Renal cortex interstitium (tissue), 11 donors: ENCODE results near the gene UQCRC2. TPM values are rescaled to one million over a fixed set of nuclear protein-coding genes. Genes with fewer than 3 reads are reported as not detected.

Experiments
- DNase-seq, 11 donors: peaks; one replicate each; pipeline ENCODE4 v3.0.0-alpha.2; 2013; ENCODE audit warnings: low read depth in 9 of 11, low spot score in 4 of 11; ENCODE audit errors: extremely low read depth in 1 of 11
- polyA plus RNA-seq, 3 donors: library from polyadenylated mRNA; unstranded; fragments of 120-200 nt; gene quantifications; one replicate each; pipeline ENCODE4 v1.2.1, GENCODE V29; 2013; ENCODE audit not compliant: insufficient read length in 3 of 3

The UQCRC2 gene
- polyA plus RNA-seq, 3 donors: 286 to 329 (median 329) TPM

DNA sequence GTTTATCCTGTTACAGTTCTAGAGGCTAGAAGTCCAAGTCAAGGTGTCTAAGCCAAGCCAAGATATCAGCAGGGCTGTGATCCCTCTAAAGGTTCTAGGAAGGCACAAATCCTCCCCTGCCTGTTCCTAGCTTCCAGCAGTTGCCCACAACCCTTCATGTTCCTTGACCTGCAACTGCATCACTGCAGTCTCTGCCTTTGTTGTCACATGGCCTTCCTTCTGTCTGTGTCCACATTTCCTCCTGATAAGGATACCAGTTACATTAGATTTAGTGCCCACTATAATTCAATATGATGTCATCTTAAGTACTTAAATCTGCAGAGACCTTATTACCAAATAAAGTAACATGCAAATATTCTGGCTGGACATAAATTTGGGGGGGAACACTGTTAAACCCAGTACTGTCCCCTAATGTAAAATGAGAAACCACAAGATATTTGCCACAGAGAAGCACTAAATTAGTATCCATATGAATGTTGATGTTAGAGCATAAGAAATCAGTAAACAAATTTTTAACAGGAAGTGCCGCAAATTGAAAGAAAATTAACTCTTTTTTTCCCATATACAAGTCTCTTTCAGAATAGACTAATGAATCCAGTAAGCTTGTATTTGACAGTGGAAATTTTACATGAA lies 4.7 kb downstream of the UQCRC2 start:
- DNase-seq: no peak

DNA sequence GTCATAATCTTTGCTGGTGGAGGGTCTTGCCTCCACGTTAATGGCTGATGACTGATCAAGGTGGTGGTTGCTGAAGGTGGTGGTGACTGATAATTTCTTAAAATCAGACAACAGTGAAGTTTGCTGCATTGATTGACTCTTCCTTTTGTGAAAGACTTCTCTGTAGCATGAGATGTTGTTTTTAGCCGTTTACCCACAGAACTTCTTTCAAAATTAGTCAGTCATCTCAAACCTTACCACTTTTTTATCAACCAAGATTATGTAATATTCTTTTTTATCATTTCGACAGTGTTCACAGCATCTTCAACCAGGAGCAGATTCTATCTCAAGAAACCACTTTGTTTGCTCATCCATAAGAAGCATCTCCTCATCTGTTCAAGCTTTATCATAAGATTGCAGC lies 5.9 kb downstream of the UQCRC2 start:
- no peak for DNase-seq

DNA sequence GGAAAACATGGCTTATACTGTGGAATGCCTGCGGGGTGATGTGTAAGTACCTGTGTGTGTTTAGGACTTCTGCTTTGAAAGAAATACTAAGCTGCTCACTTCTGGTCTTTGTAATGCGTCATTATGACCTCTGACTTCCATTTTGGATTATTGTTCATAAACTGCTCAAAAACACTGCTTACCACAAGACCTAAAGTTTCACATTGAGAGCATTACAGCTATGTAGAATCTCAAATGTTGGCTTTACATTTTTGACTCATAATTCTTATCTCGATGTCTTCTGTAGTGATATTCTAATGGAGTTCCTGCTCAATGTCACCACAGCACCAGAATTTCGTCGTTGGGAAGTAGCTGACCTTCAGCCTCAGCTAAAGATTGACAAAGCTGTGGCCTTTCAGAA lies 9.3 kb downstream of the UQCRC2 start:
- DNase-seq: no peak

DNA sequence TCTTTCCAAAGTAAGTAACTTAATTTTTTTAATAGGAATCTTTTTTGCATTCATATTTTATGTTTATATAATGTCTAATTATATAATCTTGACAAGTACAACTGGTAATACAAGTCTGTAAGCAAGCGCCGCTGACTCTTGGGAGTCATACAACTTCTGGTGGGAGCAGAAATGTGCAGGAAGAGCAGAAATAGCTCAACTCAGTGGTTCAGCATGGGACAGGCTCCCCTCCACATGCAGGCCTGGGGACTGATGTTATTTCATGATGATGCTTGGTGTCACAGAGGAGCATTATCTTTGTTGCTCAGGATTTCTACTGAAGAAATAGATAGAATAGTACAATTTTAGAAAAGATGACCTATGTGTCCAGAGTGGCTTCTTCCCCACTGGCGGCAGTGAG lies 10.7 kb downstream of the UQCRC2 start:
- no peak for DNase-seq

DNA sequence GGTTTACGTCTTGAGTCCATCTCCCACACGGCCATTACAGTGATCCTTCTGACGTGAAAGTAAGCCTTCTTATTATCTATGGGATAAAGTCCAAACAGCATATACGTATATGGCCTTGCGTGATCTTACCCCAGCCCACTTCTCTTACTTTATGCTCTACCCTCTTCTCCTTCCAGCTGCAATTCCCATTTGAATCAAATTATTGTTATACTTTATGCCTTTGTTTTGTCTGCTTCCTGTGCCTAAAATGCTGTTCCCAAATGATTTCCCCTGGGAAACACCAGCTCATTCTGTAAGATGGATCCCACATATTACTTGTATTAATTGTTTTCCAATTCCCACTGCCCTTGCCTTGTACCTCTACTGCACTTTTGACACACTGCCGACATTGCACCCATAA lies 11.2 kb downstream of the UQCRC2 start:
- no peak for DNase-seq

DNA sequence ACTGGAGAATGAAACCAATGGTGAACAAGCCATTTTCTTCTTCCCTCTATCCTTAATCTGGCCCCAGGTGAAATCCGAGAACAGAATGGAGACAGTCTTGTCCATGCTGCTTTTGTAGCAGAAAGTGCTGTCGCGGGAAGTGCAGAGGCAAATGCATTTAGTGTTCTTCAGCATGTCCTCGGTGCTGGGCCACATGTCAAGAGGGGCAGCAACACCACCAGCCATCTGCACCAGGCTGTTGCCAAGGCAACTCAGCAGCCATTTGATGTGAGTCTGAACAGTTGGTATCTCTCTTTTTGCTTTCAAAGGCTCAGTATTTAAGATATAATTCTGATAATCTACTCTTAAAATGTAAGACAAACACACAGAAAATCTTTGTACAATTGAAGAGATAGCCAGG lies 18.7 kb downstream of the UQCRC2 start:
- DNase-seq: no peak

DNA sequence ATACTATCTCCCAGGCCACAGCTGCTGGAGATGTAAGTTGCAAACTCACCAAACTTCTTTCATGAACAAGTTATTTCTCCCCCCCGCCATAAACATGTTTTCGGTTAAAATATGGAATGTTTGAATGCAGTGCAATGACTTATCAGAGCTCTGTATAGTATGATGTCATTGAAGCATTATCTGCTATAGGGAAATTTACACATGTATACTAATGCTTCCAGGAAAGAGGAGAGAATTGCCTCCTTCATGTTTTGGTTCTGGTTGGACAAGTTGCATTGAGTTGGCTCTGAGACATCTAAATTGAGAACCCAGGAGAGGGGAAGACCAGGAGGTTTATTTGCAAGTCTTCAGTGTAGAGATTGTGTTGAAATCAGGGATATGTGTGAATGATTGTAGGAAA lies 20.8 kb downstream of the UQCRC2 start:
- no peak for DNase-seq

DNA sequence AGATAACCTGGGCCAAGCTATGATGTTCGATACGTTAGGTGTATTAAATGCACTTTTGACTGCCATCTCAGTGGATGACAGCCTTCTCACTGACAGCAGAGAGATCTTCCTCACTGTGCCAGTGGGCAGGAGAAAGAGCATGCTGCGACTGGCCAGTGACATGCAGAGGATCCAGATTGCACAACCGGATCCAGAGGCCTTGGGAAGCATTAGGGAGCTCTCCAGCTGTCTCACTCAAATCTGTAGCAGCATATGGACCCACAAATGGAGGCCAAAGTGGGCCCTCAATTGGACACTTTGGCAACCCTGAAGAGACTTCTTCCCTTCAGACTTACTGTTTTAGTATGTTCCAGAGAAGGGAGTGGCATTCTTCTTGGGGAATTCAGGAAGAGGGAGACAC lies 26.9 kb downstream of the UQCRC2 start:
- no peak for DNase-seq

DNA sequence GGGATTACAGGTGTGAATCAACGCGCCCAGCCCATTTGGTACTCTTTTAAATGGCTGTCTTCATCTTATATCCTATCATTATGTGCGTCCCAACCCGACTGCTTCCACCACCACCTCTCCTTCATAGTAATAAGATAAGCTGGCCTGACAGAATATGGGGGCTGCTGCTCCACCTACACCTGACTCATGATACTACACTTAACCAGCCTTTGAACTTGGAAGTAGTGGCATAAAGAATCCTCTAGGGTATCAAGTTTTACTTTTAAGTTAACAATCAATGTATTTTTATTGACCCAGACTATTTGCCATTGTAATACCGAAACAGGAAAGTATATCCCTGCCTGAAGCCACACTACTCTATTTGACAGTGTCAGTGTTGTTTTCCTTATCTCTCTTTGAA lies 28.9 kb downstream of the UQCRC2 start:
- DNase-seq: no peak

DNA sequence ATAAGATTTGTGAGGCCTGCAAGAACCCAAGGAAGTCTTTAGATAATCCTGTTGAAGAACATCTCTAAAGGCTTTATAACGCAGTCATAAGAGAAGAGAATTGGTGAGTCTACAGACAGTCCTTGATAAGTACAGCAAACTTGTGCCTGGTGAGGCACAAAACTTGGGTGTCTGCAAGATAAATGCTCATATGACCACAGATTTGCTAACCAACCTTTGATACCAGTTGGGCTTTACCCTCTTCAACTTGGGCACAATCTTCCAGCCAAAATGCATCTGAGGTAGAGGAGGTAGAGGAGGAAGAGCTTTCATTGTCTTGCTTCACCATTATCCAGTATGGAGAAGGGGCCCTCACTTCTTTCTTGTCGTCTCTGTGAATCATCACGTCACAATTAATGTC lies 30.9 kb downstream of the UQCRC2 start:
- DNase-seq: no peak

DNA sequence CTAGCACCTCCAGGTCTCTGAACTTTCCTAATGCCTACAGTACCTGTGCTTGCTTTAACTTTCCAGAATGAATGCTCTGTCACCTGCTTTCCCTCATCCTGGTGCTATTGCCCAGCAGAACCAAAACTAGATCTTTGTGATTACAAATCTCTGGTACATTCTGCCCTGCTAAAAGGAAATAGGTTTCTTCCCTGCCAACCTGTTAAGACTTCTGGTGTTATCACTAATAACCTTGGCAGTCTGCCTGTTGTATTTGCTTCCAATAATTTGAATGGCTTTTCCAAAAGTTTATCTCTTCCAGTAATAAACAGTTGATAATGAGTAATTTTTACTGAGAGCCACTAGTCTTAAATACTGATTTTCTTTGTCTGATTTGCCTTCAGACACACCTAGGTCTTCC lies 32.4 kb downstream of the UQCRC2 start:
- no peak for DNase-seq

DNA sequence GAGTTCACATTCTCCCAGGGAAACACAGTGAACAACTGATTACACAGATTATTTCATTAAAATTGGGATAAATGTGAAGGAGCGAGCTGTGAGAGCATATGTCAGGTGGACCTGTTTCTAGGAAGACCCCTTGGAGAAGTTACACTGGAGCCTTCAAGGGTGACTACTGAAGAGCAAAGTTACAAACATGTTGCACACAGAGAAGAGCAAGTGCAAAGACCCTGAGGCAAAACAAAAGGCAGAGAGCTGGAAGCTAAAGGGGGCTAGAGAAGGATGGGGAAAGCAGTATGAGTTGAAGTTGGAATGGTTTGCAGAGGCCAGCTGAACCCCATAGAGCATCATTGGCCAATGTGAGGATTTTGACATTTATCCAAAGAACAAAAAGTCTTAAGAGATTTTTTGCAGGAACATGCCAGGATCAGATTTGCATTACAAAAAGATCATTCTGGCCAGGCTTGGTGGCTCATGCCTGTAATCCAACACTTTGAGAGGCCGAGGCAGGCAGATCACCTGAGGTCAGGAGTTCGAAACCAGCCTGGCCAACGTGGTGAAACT lies 33.6 kb downstream of the UQCRC2 start:
- no peak for DNase-seq

DNA sequence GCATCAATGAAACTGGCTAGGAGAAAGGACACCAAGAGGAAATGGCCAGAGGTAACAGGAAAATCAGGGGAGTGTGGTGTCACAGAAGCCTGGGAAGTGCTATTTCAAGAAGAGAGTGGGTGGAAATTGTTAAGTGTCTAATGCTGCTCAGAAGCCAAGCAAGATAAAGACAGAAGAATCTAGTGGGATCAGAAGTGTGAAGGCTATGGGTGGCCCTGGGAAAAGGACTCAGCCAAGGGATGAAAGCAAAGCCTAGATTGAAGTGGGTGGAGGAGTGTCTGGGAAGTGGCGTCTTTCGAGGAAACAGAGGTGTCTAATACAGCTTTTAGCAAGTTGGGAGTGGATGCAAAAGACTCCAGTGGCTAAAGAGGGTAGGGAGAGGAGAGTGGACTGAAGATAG lies 34.3 kb downstream of the UQCRC2 start:
- no peak for DNase-seq

DNA sequence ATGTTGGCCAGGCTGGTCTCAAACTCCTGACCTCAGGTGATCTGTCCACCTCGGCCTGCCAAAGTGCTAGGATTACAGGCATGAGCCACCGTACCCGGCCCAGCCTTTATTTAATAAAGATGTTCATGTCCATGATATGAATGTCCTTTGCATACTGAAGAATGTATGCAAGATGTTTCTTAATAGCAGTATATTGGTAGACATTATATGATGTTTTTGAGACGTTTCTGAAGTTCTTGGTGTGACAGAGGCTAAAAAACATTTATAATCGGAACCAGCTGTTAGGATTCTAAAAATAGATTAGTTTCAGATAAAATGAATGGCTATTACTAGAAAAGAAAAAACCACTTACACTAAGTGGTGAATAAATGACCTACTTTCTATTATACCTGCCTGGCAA lies 36.0 kb downstream of the UQCRC2 start:
- no peak for DNase-seq

DNA sequence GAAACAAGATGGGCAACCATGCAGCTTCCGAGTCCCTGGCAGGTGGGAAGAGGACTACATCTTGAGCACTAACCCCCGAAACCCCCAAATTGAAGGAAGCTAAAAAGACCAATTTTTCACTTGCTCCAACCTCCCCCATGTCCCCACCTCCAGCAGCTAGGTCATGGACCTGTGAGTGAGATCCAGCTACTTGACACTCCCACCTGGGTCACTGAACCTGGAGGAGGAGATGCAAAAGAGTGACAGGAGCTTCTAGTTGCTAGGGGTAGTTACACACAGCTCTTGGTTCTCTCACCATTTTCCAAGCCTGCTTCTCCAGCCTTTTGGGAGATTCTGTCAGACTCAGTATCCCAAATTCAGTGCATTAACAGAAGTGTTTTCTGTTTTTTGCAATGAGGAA lies 36.6 kb downstream of the UQCRC2 start:
- no peak for DNase-seq

DNA sequence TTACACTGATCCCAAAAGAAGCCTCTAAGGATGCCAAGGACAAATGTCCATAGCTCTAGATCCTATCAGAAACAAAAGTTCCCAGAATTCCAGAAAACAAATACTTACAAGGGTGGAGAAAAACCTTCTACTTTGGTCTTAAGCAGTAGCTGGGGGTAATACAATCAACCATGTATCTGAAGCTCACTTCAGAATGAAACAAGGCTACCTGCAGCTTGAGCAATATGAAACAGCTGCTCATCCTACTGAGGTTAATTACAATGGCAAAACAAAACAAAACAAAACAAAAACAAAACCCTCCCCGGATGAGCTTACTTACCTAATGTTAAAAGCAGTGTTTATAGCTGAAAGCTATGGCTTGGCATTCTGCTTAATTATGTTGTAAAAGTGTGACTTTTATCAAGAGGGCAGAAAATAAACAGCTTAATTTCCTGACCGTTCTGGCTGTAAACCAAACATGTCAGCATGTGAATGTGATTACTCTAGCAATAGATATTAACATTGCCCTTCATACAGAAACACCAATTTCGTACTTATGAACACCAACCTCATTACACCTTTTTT lies 37.3 kb downstream of the UQCRC2 start:
- no peak for DNase-seq

DNA sequence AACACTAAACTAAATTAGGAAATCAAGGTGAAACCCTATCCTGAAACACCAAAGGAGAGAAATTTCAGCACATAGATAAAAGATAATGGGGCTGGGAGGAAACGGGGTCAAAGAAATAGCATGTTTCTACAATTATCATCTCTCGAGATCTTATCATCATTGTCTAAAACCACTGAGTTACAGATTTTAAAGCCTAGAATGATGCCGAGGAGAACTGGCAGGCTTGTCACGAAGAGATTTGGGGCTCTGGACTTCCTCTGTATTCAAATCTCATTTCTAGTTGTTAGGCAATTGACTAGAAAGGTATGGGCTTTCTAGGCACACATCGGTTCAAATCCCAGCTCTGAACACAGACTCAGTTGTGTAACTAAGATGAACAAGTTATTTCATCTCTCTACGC lies 38.5 kb downstream of the UQCRC2 start:
- no peak for DNase-seq

DNA sequence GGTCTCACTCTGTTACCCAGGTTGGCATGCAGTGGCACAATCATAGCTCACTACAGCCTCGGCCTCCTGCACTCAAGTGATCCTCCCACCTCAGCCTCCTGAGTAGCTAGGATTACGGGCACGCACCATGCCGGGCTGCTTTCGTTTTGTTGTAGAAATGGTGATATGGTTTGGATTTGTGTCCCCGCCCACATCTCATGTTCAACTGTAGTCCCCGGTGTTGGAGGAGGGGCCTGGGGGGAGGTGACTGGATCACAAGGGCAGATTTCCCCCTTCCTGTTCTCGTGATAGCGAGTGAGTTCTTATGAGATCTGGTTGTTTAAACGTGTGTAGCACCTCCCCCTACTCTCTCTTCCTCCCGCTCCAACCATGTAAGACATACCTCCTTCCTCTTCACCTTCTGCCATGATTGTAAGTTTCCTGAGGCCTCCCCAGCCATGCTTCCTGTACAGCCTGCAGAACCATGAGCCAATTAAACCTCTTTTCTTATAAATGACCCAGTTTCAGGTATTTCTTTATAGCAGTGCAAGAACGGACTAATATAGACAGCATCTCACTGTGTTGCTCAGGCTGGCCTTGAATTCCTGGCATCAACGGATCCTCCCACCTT lies 41.8 kb downstream of the UQCRC2 start:
- DNase-seq: no peak

DNA sequence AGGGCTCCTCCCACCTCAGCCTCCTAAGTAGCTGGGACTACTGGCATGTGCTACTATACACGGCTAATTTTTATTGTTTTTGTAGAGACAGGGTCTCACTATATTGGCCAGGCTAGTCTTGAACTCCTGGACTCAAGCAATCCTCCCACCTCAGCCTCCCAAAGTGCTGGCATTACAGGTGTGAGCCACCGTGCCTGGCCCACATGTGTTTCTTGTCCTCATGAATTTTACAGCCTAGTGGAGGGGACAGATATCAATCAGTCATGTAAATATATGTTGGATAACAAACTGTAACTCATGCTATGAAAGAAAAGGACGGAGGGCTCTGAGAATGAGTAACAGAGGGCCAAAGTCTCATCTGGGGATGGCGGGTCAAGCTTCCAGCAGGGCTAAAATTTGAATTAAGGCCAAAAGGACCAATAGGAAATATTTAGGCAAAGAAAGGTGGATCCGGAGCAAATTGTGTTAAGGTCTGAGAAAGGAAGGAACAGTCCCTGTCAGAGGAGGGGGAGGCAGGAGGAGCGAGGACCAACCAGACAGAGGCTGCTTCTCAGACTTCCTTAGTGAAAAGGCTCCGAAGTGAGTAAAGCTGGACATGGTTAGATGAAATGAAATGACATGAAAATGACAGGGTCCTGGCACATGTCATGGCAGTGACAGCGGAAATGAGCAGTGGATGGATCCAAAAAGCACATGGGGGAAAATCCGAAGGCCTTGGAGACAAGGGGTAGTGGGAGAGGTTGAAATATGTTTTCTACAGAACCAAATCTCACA lies 43.9 kb downstream of the UQCRC2 start:
- no peak for DNase-seq
